HG02798 (cell line): Measurements from ENCODE around the gene PTPN11.
"Not testable (repeated sequence)": the region's sequence is repeated elsewhere in the genome, so short reads cannot be mapped to it uniquely, and the experiment has no call there.

ENCODE experiments used
- ATAC-seq: cut with Tn5 transposase; IDR thresholded peaks from one replicate; pipeline ENCODE4 v1.9.1; 2021; ENCODE audit warnings: mild to moderate bottlenecking; ENCODE audit not compliant: unreplicated experiment, poor library complexity

The PTPN11 gene

GRCh38 chr12:112446008-112446725, 27.4 kb downstream of the PTPN11 start:
- ATAC-seq: no peak

GRCh38 chr12:112447106-112447505, 28.4 kb downstream of the PTPN11 start:
- ATAC-seq: no peak

- ATAC-seq: not testable (repeated sequence)
These were observed 29.4 kb downstream of the PTPN11 start for GRCh38 chr12:112448165-112448564.

- no peak for ATAC-seq
These were observed 32.0 kb downstream of the PTPN11 start for GRCh38 chr12:112450725-112451124.

GRCh38 chr12:112456029-112456428, 37.3 kb downstream of the PTPN11 start:
- ATAC-seq: no peak

GRCh38 chr12:112457142-112457541, 38.4 kb downstream of the PTPN11 start:
- not testable (repeated sequence) for ATAC-seq

GRCh38 chr12:112458330-112458729, 39.6 kb downstream of the PTPN11 start:
- ATAC-seq: no peak

GRCh38 chr12:112458751-112459150, 40.0 kb downstream of the PTPN11 start:
- no peak for ATAC-seq

GRCh38 chr12:112463478-112463877, 44.7 kb downstream of the PTPN11 start:
- no peak for ATAC-seq

- no peak for ATAC-seq
These were observed 45.9 kb downstream of the PTPN11 start for GRCh38 chr12:112464605-112465004.

GRCh38 chr12:112466011-112466422, 47.3 kb downstream of the PTPN11 start:
- no peak for ATAC-seq

- ATAC-seq: no peak
These were observed 48.1 kb downstream of the PTPN11 start for GRCh38 chr12:112466835-112467234.

- ATAC-seq: no peak
These were observed 49.3 kb downstream of the PTPN11 start for GRCh38 chr12:112468046-112468445.

- no peak for ATAC-seq
These were observed 54.3 kb downstream of the PTPN11 start for GRCh38 chr12:112473056-112473455.

- ATAC-seq: no peak
These were observed 60.7 kb downstream of the PTPN11 start for GRCh38 chr12:112479413-112479812.

- ATAC-seq: no peak
These were observed 62.2 kb downstream of the PTPN11 start for GRCh38 chr12:112480931-112481330.

GRCh38 chr12:112482733-112483132, 64.0 kb downstream of the PTPN11 start:
- ATAC-seq: no peak

GRCh38 chr12:112486361-112486760, 67.6 kb downstream of the PTPN11 start:
- ATAC-seq: no peak

GRCh38 chr12:112488257-112488876, 69.6 kb downstream of the PTPN11 start:
- ATAC-seq: no peak

- no peak for ATAC-seq
These were observed 70.7 kb downstream of the PTPN11 start for GRCh38 chr12:112489456-112489855.

GRCh38 chr12:112496496-112496895, 77.7 kb downstream of the PTPN11 start:
- ATAC-seq: peak; percentile 62

GRCh38 chr12:112498580-112498979, 79.8 kb downstream of the PTPN11 start:
- no peak for ATAC-seq
